K562 (cell line): ENCODE data around the gene TP73. TPM values are rescaled to one million over a fixed set of nuclear protein-coding genes. Genes with fewer than 3 reads are reported as not detected.

ENCODE experiments used
- ATAC-seq: fragments of 200-7000 bp; cut with Tn5 transposase; 3 replicates; pipeline ENCODE4 v1.9.1; 2020; ENCODE audit warnings: moderate library complexity
- BruUV-seq: library from RNA; stranded (reverse); fragments of 400-500 nt; replicated peaks from 2 replicates; lab custom pipeline; 2021; lab: Mats Ljungman, UMichigan
- CTCF ChIA-PET: fragments of 300-600 bp; formaldehyde crosslinking; extraction: SDS; loops from one replicate; lab custom pipeline; 2021; ENCODE audit warnings: low intra/inter-chr PET ratio; lab: Yijun Ruan, JAX
- POLR2A ChIA-PET: fragments of 300-600, 350-650 bp; sonication (Branson Sonifier 250); formaldehyde crosslinking; extraction: SDS; loops from one replicate; lab custom pipeline; 2021; ENCODE audit warnings: antibody characterized with exemption, inconsistent platforms; lab: Yijun Ruan, JAX
- DNase-seq, 4 experiments: peaks; one replicate each; pipeline versions ENCODE4 v3.0.0 to v3.0.0-alpha.2; 2011 to 2018; ENCODE audit warnings: low spot score in 3 of 4, mixed read lengths in 3 of 4; ENCODE audit errors: extremely low read depth in 1 of 4
- FAIRE-seq: peaks from 2 replicates; lab custom pipeline; 2011; peaks lifted over from hg19 to GRCh38; lab: Jason Lieb, UNC
- H2AFZ ChIP-seq: 2 replicates; pipeline ENCODE4 v1.6.0; 2011; ENCODE audit warnings: low read depth, low read length, control low read depth, inconsistent platforms
- H3K27ac ChIP-seq: fragments of 200-600 bp; 3 replicates; pipeline ENCODE4 v1.8.0; 2011; ENCODE audit warnings: low read depth, mild to moderate bottlenecking, control low read depth, inconsistent platforms, low read length, moderate library complexity, mixed read lengths; ENCODE audit errors: extremely low read depth
- H3K27me3 ChIP-seq, 2 experiments: fragments of 300-600 bp in 1 of 2; 2 replicates in 1 of 2; 3 replicates in 1 of 2; pipeline versions ENCODE4 v1.6.0 to v1.8.0; 2011; ENCODE audit warnings: inconsistent platforms in 2 of 2, low read length in 2 of 2, mild to moderate bottlenecking in 1 of 2, mixed read lengths in 1 of 2, moderate library complexity in 1 of 2; ENCODE audit not compliant: control insufficient read depth in 2 of 2, insufficient read depth in 2 of 2
- H3K36me3 ChIP-seq: fragments of 300-600 bp; 3 replicates; pipeline ENCODE4 v1.8.0; 2011; ENCODE audit warnings: mild to moderate bottlenecking, low read length, inconsistent platforms; ENCODE audit not compliant: control insufficient read depth, insufficient read depth
- H3K4me1 ChIP-seq, 2 experiments: fragments of 200-600 bp in 1 of 2; replicated peaks in 1 of 2; 2 replicates in 1 of 2; 3 replicates in 1 of 2; pipeline versions ENCODE4 v1.5.1 to v1.8.0; 2011; ENCODE audit warnings: inconsistent platforms in 2 of 2, low read length in 2 of 2, mild to moderate bottlenecking in 1 of 2, mixed read lengths in 1 of 2, moderate library complexity in 1 of 2; ENCODE audit not compliant: control insufficient read depth in 2 of 2, insufficient read depth in 2 of 2
- H3K4me2 ChIP-seq: 2 replicates; pipeline ENCODE4 v1.6.1; 2011; ENCODE audit warnings: low read length, control low read depth, inconsistent platforms, mixed read lengths; ENCODE audit not compliant: insufficient read depth
- H3K4me3 ChIP-seq: fragments of 200-600 bp; sonication (generic), shearing (Covaris generic); 2 replicates; pipeline ENCODE4 v1.5.1; 2016; ENCODE audit warnings: control low read depth, inconsistent platforms
- H3K79me2 ChIP-seq: fragments of 200-600 bp; 3 replicates; pipeline ENCODE4 v1.8.0; 2011; ENCODE audit warnings: low read length, inconsistent platforms; ENCODE audit not compliant: control insufficient read depth, insufficient read depth
- H3K9ac ChIP-seq, 2 experiments: 2 replicates each; pipeline versions ENCODE4 v1.6.0 to v1.6.1; 2011; ENCODE audit warnings: low read depth in 2 of 2, low read length in 2 of 2, control low read depth in 1 of 2, inconsistent platforms in 1 of 2, mild to moderate bottlenecking in 1 of 2, mixed read lengths in 1 of 2; ENCODE audit not compliant: insufficient read depth in 1 of 2
- H3K9me1 ChIP-seq: one replicate; pipeline ENCODE4 v1.6.0; 2011; ENCODE audit warnings: inconsistent platforms, mild to moderate bottlenecking, low read length, moderate library complexity; ENCODE audit not compliant: control insufficient read depth, insufficient read depth
- H3K9me3 ChIP-seq: replicated peaks from 2 replicates; pipeline ENCODE4 v1.5.1; 2011; ENCODE audit warnings: low read depth, low read length, inconsistent platforms; ENCODE audit not compliant: control insufficient read depth, insufficient read depth
- H4K20me1 ChIP-seq: replicated peaks from 2 replicates; pipeline ENCODE4 v1.6.1; 2011; ENCODE audit warnings: low read length, inconsistent platforms, mixed read lengths; ENCODE audit not compliant: control insufficient read depth, insufficient read depth
- BMI1 ChIP-seq: fragments of 150-350 bp; IDR thresholded peaks from 2 replicates; pipeline ENCODE4 v1.6.1; 2014; ENCODE audit warnings: low read length
- BRD9 ChIP-seq: fragments of 450-650 bp; IDR thresholded peaks from 2 replicates; pipeline ENCODE4 v1.6.1; 2018; ENCODE audit warnings: low read depth; ENCODE audit not compliant: partially characterized antibody
- DNMT1 ChIP-seq: fragments of 450-650 bp; IDR thresholded peaks from 2 replicates; pipeline ENCODE4 v1.6.1; 2016; ENCODE audit warnings: antibody characterized with exemption, mild to moderate bottlenecking
- IFI16 ChIP-seq: fragments of 250-450 bp; sonication (Bioruptor Pico); IDR thresholded peaks from 2 replicates; pipeline ENCODE4 v2.1.2; 2022; ENCODE audit warnings: mild to moderate bottlenecking, inconsistent platforms
- MXI1 ChIP-seq: IDR thresholded peaks from 2 replicates; pipeline ENCODE4 v1.6.1; 2011; ENCODE audit warnings: low read depth, mild to moderate bottlenecking, improper control_type of control experiment, low read length
- NCOA2 ChIP-seq, 2 experiments: fragments of 450-650 bp; IDR thresholded peaks; 2 replicates each; pipeline ENCODE4 v1.6.1; 2018; ENCODE audit warnings: mild to moderate bottlenecking in 2 of 2, moderate library complexity in 1 of 2; ENCODE audit not compliant: partially characterized antibody in 2 of 2
- POLR3G ChIP-seq: IDR thresholded peaks from 2 replicates; pipeline ENCODE4 v1.6.1; 2011; ENCODE audit not compliant: insufficient read length, insufficient replicate concordance; ENCODE audit errors: extremely low read depth
- POU5F1 ChIP-seq: fragments of 150-350 bp; IDR thresholded peaks from 2 replicates; pipeline ENCODE4 v1.6.1; 2014; ENCODE audit warnings: borderline replicate concordance, low read length, low read depth, mild to moderate bottlenecking; ENCODE audit not compliant: partially characterized antibody
- PTBP1 ChIP-seq: fragments of 200-400 bp; formaldehyde crosslinking; IDR thresholded peaks from 2 replicates; pipeline ENCODE4 v1.6.1; 2017; ENCODE audit warnings: low read depth, low read length
- RUNX1 ChIP-seq: sonication (generic); IDR thresholded peaks from 2 replicates; pipeline ENCODE4 v1.6.1; 2016; ENCODE audit warnings: antibody characterized with exemption, low read depth
- SAP30 ChIP-seq: fragments of 200-600 bp; sonication (generic); IDR thresholded peaks from 2 replicates; pipeline ENCODE4 v1.6.1; 2012; ENCODE audit warnings: borderline replicate concordance, low read depth, mild to moderate bottlenecking, moderate library complexity, low read length, control low read depth, inconsistent platforms; ENCODE audit not compliant: insufficient read depth, poor library complexity, severe bottlenecking
- SIX5 ChIP-seq, 2 experiments: IDR thresholded peaks; 2 replicates each; pipeline ENCODE4 v1.6.1; 2011; ENCODE audit warnings: low read length in 2 of 2, borderline replicate concordance in 1 of 2, low read depth in 1 of 2, mild to moderate bottlenecking in 1 of 2, moderate library complexity in 1 of 2; ENCODE audit not compliant: insufficient read depth in 1 of 2
- STAT5A ChIP-seq: IDR thresholded peaks from 2 replicates; pipeline ENCODE4 v1.6.1; 2012; ENCODE audit warnings: low read length, inconsistent platforms, borderline replicate concordance
- TAF1 ChIP-seq: IDR thresholded peaks from 2 replicates; pipeline ENCODE4 v1.6.1; 2011; ENCODE audit warnings: mild to moderate bottlenecking, low read length, moderate library complexity; ENCODE audit not compliant: insufficient read depth, control insufficient read depth, severe bottlenecking; ENCODE audit errors: extremely low read depth
- TFAM ChIP-seq: fragments of 250-450 bp; sonication (Bioruptor Pico); conservative IDR thresholded peaks from 2 replicates; pipeline ENCODE4 v1.5.0; 2021; ENCODE audit warnings: mild to moderate bottlenecking, moderate library complexity
- ZNF165 ChIP-seq: fragments of 250-450 bp; sonication (Bioruptor Pico); IDR thresholded peaks from 2 replicates; pipeline ENCODE4 v1.4.0; 2020; ENCODE audit warnings: borderline replicate concordance
- ZNF551 ChIP-seq: fragments of 250-450 bp; sonication (Bioruptor Pico); IDR thresholded peaks from 2 replicates; pipeline ENCODE4 v1.5.0; 2021; ENCODE audit warnings: mild to moderate bottlenecking, moderate library complexity
- ZNF76 ChIP-seq: fragments of 250-450 bp; sonication (Bioruptor Pico); IDR thresholded peaks from 2 replicates; pipeline ENCODE4 v1.4.0; 2020; ENCODE audit warnings: mild to moderate bottlenecking, moderate library complexity, borderline replicate concordance
- WGBS: fragments of 100-300 bp; shearing (Covaris generic); methylation state at CpG from one replicate; pipeline ENCODE4 v1.1.6; 2016; ENCODE audit warnings: low coverage, mixed read lengths; ENCODE audit not compliant: insufficient coverage; ENCODE audit errors: missing lambda C conversion rate; 5-methylcytosine and 5-hydroxymethylcytosine counted together
- in situ Hi-C: fragments of 300-500 bp; cut with MboI; formaldehyde crosslinking; loops from 4 replicates; pipeline ENCODE4 v1.15.0; 2018; ENCODE audit warnings: inconsistent platforms, mixed read lengths
- intact Hi-C: fragments of 100-400 bp; cut with micrococcal nuclease; formaldehyde crosslinking; loops from 2 replicates; pipeline ENCODE4 v1.14.2; 2022
- polyA plus RNA-seq, 8 experiments: library from polyadenylated mRNA; depleted of rRNA in 4 of 8; stranded (reverse) in 5 of 8; unstranded in 3 of 8; fragments of >200 nt; fragmentation: Nextera tagmentation in 2 of 8; fragmentation: Illumina TruSeq in 1 of 8; extraction: Ambion mirVana in 2 of 8; extraction: Trizol in 1 of 8; gene quantifications; 2 replicates each; pipeline versions ENCODE4 v1.2.1 to v1.2.3, GENCODE V29; 2011 to 2014; ENCODE audit warnings: inconsistent platforms in 1 of 8, missing spikeins in 1 of 8
- total RNA-seq, 7 experiments: library from RNA; depleted of rRNA in 6 of 7; stranded (reverse); fragments of >200 nt in 6 of 7; fragmentation: Illumina TruSeq in 2 of 7; extraction: Trizol in 2 of 7; gene quantifications; 2 replicates each; pipeline versions ENCODE4 v1.2.1 to v1.2.3, GENCODE V29; 2011 to 2021; ENCODE audit warnings: low replicate concordance in 1 of 7
- TF ChIP-seq, protein P1 (sequence below): fragments of 250-450 bp; sonication (Bioruptor Pico); IDR thresholded peaks from 2 replicates; pipeline ENCODE4 v1.9.0; 2021; ENCODE audit warnings: mild to moderate bottlenecking, inconsistent platforms

TP73 gene
- total and polyA plus RNA-seq, 9 of the 15 experiments (the other 6 are each of a cell fraction or from before 2014, with no cell fraction given): 0.07 to 1.6 (median 0.40) TPM; not detected in 2

DNA sequence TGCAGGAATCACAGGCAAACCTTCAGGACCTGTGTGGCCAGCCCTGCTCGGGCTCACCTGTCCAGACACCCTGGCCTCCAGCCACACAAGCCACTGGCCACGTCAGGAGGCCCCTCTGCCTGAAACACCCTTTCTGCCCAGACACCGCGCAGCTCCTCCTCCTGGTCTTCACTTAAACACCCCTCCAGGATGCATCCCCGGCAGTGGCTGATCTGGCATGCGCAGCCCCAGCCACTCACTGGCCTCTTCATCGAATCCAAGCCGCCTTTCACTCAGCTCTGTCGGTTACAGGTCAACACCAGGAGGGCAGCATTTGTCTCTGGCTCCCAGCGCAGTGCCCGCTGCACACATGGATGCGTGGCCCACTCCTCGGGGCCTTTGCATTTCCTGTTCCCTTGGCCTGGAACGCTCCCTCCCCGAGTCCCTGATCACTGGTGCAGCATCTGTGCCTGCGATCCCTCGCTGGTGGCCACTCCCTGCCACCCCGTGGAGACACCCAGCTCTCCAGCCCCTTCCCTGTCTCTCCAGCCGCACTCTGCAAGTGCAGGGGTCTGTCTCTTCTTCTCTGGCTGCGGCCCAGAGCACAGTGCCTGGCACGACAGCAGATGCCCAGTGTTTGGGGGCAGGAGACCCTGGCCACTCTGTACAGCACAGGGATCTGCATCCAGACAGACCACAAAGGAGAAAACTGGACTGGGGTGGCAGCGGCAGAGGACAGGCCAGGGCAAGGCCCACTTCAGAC lies 18.1 kb upstream of the TP73 start:
- Histone ChIP-seq H3K79me2 (no peaks in the 10 kb centered on the region), H3K27me3 (no peaks in the 10 kb centered on the region), H3K4me1 (peaks cover 0 to 13% of the 10 kb centered on the region in 2 experiments; a peak in 1 of 5 replicates), H3K9ac (peak overlapping the region in 1 of 2 experiments; percentile 50; a peak in 1 of 4 replicates), H4K20me1 (no peaks in the 10 kb centered on the region), H2AFZ (no peak overlapping the region), H3K9me3 (no peaks in the 10 kb centered on the region), H3K27ac (no peak overlapping the region)
- in situ Hi-C loops: no loop called here
- DNase-seq (no peak), FAIRE-seq (no peak)
- CTCF ChIA-PET: no interaction called here
- no TSS peak for BruUV-seq
- no peak for TF ChIP-seq SIX5 (IDR thresholded peaks at IDR 0.05; ENCODE audit: borderline replicate concordance in 1 of 2, insufficient read depth in 1 of 2, low read depth in 1 of 2, low read length in 2 of 2)
- no peak for TF ChIP-seq DNMT1
- no peak for TF ChIP-seq TFAM
- no peak for TF ChIP-seq TAF1
- no peak for TF ChIP-seq IFI16 (CRISPR knock-in tag)
- no peak for TF ChIP-seq STAT5A
- TF ChIP-seq PTBP1: no peak
- TF ChIP-seq ZNF76 (CRISPR knock-in tag): no peak
- TF ChIP-seq ZNF165 (CRISPR knock-in tag): no peak
- TF ChIP-seq, protein P1, sequence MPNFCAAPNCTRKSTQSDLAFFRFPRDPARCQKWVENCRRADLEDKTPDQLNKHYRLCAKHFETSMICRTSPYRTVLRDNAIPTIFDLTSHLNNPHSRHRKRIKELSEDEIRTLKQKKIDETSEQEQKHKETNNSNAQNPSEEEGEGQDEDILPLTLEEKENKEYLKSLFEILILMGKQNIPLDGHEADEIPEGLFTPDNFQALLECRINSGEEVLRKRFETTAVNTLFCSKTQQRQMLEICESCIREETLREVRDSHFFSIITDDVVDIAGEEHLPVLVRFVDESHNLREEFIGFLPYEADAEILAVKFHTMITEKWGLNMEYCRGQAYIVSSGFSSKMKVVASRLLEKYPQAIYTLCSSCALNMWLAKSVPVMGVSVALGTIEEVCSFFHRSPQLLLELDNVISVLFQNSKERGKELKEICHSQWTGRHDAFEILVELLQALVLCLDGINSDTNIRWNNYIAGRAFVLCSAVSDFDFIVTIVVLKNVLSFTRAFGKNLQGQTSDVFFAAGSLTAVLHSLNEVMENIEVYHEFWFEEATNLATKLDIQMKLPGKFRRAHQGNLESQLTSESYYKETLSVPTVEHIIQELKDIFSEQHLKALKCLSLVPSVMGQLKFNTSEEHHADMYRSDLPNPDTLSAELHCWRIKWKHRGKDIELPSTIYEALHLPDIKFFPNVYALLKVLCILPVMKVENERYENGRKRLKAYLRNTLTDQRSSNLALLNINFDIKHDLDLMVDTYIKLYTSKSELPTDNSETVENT (CRISPR knock-in tag): no peak
- TF ChIP-seq ZNF551 (CRISPR knock-in tag): no peak
- no peak for TF ChIP-seq POU5F1
- TF ChIP-seq SAP30: no peak
- TF ChIP-seq NCOA2 (IDR thresholded peaks at IDR 0.05; ENCODE audit: partially characterized antibody in 2 of 2): no peak
- no peak for TF ChIP-seq BMI1
- TF ChIP-seq RUNX1: no peak
- TF ChIP-seq POLR3G: no peak
- TF ChIP-seq BRD9: no peak
- TF ChIP-seq MXI1: no peak
- TF ChIP-seq, all 486 proteins: peak for 0
- H3K9me1 ChIP-seq: no peaks in the 10 kb centered on the region
- peaks cover 60% of the 10 kb centered on the region; the same call in 2 of the 3 replicates for H3K36me3 ChIP-seq
- H3K4me2 ChIP-seq: no peak overlapping the region
- POLR2A ChIA-PET: interaction anchor here (1.2 kb wide), 1 partner anchor 8 kb away, joined by 4 read pairs; no protein-coding TSS in a partner anchor
- intact Hi-C loops: no loop called here
- ATAC-seq: no peak
- H3K4me3 ChIP-seq: no peak overlapping the region
- 85% methylated on average over 20 of the region's 22 CpGs for WGBS
